ENCODE results near the gene COL20A1.

GRCh38 chr20:63369024-63369530 lies 76.1 kb downstream of the COL20A1 start:
- no peak for TF ChIP-seq ATF1 (CRISPR knock-in tag; IDR thresholded peaks at IDR 0.05)
- TF ChIP-seq ZNF546 (CRISPR knock-in tag; conservative IDR thresholded peaks at IDR 0.05) = no peak
- TF ChIP-seq CTCF (CRISPR knock-in tag; IDR thresholded peaks at IDR 0.05) = no peak
- TF ChIP-seq YEATS4 (CRISPR knock-in tag; IDR thresholded peaks at IDR 0.05; ENCODE audit: borderline replicate concordance) = no peak
- no peak for TF ChIP-seq ZNF777 (CRISPR knock-in tag; IDR thresholded peaks at IDR 0.05)
- no peak for TF ChIP-seq DDIT3 (CRISPR knock-in tag; IDR thresholded peaks at IDR 0.05)
- no peak for TF ChIP-seq SP1 (IDR thresholded peaks at IDR 0.05)
- no peak for TF ChIP-seq SP1 (CRISPR knock-in tag; IDR thresholded peaks at IDR 0.05)
- TF ChIP-seq, protein P1, sequence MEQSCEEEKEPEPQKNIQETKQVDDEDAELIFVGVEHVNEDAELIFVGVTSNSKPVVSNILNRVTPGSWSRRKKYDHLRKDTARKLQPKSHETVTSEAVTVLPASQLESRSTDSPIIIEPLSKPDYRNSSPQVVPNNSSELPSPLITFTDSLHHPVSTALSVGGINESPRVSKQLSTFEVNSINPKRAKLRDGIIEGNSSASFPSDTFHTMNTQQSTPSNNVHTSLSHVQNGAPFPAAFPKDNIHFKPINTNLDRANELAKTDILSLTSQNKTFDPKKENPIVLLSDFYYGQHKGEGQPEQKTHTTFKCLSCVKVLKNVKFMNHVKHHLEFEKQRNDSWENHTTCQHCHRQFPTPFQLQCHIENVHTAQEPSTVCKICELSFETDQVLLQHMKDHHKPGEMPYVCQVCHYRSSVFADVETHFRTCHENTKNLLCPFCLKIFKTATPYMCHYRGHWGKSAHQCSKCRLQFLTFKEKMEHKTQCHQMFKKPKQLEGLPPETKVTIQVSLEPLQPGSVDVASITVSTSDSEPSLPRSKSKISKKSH (CRISPR knock-in tag; IDR thresholded peaks at IDR 0.05; ENCODE audit: borderline replicate concordance) = no peak
- TF ChIP-seq ELK4 (CRISPR knock-in tag; IDR thresholded peaks at IDR 0.05; ENCODE audit: borderline replicate concordance) = no peak
- no peak for TF ChIP-seq ZBTB40 (IDR thresholded peaks at IDR 0.05)
- no peak for TF ChIP-seq ZBTB40 (CRISPR knock-in tag; IDR thresholded peaks at IDR 0.05)
- no peak for TF ChIP-seq SETDB1 (CRISPR knock-in tag; IDR thresholded peaks at IDR 0.05; ENCODE audit: borderline replicate concordance)
- TF ChIP-seq ZFP36 (IDR thresholded peaks at IDR 0.05; ENCODE audit: borderline replicate concordance, low read depth, low read length, partially characterized antibody) = no peak
